MM.1S (cell line): ENCODE results near the gene STX8.

Experiments used
- DNase-seq: peaks from one replicate; pipeline ENCODE4 v3.0.0-alpha.2; 2015
- H2AFZ ChIP-seq: fragments of 300-600 bp; sonication (generic); 2 replicates; pipeline ENCODE4 v1.6.0; 2016; ENCODE audit warnings: antibody characterized with exemption, low read length
- H3F3A ChIP-seq: fragments of 300-600 bp; sonication (generic); 2 replicates; pipeline ENCODE4 v1.6.1; 2016; ENCODE audit warnings: mild to moderate bottlenecking, antibody characterized with exemption, low read length, moderate library complexity, mixed read lengths; ENCODE audit not compliant: insufficient read depth
- H3K27ac ChIP-seq: fragments of 300-600 bp; sonication (generic); 2 replicates; pipeline ENCODE4 v1.5.1; 2016; ENCODE audit warnings: mild to moderate bottlenecking, low read length
- H3K27me3 ChIP-seq: fragments of 300-600 bp; sonication (generic); replicated peaks from 2 replicates; pipeline ENCODE4 v1.6.0; 2016; ENCODE audit warnings: low read length; ENCODE audit not compliant: insufficient read depth
- H3K36me3 ChIP-seq: fragments of 300-600 bp; sonication (generic); replicated peaks from 2 replicates; pipeline ENCODE4 v1.6.1; 2016; ENCODE audit warnings: mild to moderate bottlenecking, low read length, mixed read lengths; ENCODE audit not compliant: insufficient read depth
- H3K4me1 ChIP-seq: fragments of 300-600 bp; sonication (generic); 2 replicates; pipeline ENCODE4 v1.6.1; 2016; ENCODE audit warnings: low read length, mixed read lengths
- H3K4me2 ChIP-seq: fragments of 300-600 bp; sonication (generic); 2 replicates; pipeline ENCODE4 v1.6.0; 2016; ENCODE audit warnings: low read depth, low read length
- H3K4me3 ChIP-seq: fragments of 300-600 bp; sonication (generic); 2 replicates; pipeline ENCODE4 v1.5.1; 2016; ENCODE audit warnings: low read length, mixed read lengths
- H3K79me2 ChIP-seq: fragments of 300-600 bp; sonication (generic); 2 replicates; pipeline ENCODE4 v1.6.1; 2016; ENCODE audit warnings: mixed run types, low read length, mixed read lengths
- H3K9ac ChIP-seq: fragments of 300-600 bp; sonication (generic); 2 replicates; pipeline ENCODE4 v1.6.1; 2016; ENCODE audit warnings: low read length, mixed read lengths
- H3K9me2 ChIP-seq: fragments of 300-600 bp; sonication (generic); replicated peaks from 2 replicates; pipeline ENCODE4 v1.6.1; 2016; ENCODE audit warnings: mild to moderate bottlenecking, low read length, mixed read lengths; ENCODE audit not compliant: insufficient read depth
- H3K9me3 ChIP-seq: fragments of 300-600 bp; sonication (generic); replicated peaks from 2 replicates; pipeline ENCODE4 v1.6.1; 2016; ENCODE audit warnings: mild to moderate bottlenecking, low read length, mixed read lengths; ENCODE audit not compliant: insufficient read depth
- H4K20me1 ChIP-seq: fragments of 300-600 bp; sonication (generic); 2 replicates; pipeline ENCODE4 v1.6.1; 2016; ENCODE audit warnings: mild to moderate bottlenecking, low read length, moderate library complexity, mixed read lengths; ENCODE audit not compliant: insufficient read depth
- CTCF ChIP-seq: fragments of 300-600 bp; sonication (generic); IDR thresholded peaks from 2 replicates; pipeline ENCODE4 v1.5.1; 2016; ENCODE audit warnings: antibody characterized with exemption, low read length, mixed read lengths
- EZH2 ChIP-seq: fragments of 300-600 bp; sonication (generic); optimal IDR thresholded peaks from 2 replicates; pipeline ENCODE3; 2017; ENCODE audit warnings: low read depth, mild to moderate bottlenecking, antibody characterized with exemption, low read length, mixed read lengths
- EZH2phosphoT487 ChIP-seq: fragments of 300-600 bp; sonication (generic); IDR thresholded peaks from 2 replicates; pipeline ENCODE4 v1.6.1; 2018; ENCODE audit warnings: antibody characterized with exemption, low read length

Gene STX8

DNA sequence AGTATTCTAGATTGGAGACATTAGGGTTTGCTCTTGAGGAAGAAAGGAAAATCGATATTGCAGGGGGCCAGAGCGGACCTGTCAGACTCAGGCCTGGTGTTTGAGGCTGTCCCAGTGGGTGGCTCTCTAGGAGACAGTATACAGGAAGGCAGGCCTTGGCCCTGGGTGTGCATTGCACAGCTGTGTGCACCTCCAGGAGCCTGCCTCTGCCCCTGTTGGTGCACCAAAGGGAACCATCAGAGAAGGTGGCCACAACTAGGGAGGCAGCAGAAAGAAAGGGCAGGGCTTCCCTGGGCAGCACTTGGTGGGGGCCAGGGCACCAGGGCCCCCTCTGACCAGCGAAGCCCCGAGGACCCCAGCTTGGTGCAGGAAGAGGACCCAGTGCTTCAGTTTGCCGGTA, 366.3 kb downstream of the STX8 start:
- Histone ChIP-seq H3K79me2 (no peaks in the 10 kb centered on the region), H3K9me3 (no peaks in the 10 kb centered on the region), H4K20me1 (no peaks in the 10 kb centered on the region), H3K27me3 (peaks cover 25% of the 10 kb centered on the region), H3K4me1 (no peaks in the 10 kb centered on the region), H3K27ac (no peak overlapping the region), H3K9ac (no peak overlapping the region), H3F3A (no peaks in the 10 kb centered on the region), H3K4me3 (no peak overlapping the region), H3K4me2 (no peak overlapping the region), H3K9me2 (no peaks in the 10 kb centered on the region), H3K36me3 (no peaks in the 10 kb centered on the region), H2AFZ (no peak overlapping the region)
- TF ChIP-seq CTCF (no peak), EZH2phosphoT487 (no peak)
- DNase-seq: no peak

DNA sequence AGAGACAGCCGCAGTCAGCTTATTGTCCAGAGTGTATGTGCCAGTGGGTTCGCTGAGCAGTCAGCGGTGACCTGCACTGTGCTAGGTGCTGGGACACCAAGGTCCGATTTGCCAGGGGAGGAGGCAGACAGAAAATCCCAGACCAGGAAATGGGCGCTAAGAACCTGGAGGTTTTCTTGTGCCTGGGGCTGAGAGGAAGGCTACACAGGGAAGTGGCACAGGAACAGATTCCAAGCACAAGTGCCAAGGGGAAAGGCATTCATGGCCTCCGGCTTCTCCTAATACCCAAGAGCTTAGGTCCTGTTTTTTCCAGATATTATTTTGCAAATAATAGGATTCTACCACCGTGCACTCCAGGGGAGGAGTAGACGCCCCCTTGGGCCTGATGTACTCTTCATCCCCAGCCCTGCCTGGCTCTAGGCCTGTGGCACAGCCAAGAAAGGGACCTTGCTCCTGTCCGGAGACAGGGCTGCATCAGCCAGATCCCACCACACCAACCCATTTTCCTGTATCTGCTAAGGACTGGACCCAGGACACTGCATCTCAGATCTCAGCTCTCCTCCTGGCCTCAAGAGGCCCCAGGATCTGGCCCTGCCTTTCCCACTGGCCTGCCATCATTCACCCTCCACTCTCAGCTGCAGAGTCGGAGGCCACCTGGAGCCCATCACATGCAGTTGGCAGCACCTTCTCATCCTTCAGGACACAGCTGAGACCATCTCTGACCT, 367.1 kb downstream of the STX8 start:
- Histone ChIP-seq H3F3A (no peaks in the 10 kb centered on the region), H3K36me3 (no peaks in the 10 kb centered on the region), H3K9ac (no peak overlapping the region), H3K9me3 (no peaks in the 10 kb centered on the region), H3K27ac (no peak overlapping the region), H3K27me3 (peaks cover 21% of the 10 kb centered on the region), H3K9me2 (no peaks in the 10 kb centered on the region), H3K4me1 (no peaks in the 10 kb centered on the region), H4K20me1 (no peaks in the 10 kb centered on the region), H3K4me3 (no peak overlapping the region), H3K4me2 (no peak overlapping the region), H2AFZ (no peak overlapping the region), H3K79me2 (no peaks in the 10 kb centered on the region)
- no peak for DNase-seq
- TF ChIP-seq CTCF (no peak), EZH2 (no peak), EZH2phosphoT487 (no peak)

DNA sequence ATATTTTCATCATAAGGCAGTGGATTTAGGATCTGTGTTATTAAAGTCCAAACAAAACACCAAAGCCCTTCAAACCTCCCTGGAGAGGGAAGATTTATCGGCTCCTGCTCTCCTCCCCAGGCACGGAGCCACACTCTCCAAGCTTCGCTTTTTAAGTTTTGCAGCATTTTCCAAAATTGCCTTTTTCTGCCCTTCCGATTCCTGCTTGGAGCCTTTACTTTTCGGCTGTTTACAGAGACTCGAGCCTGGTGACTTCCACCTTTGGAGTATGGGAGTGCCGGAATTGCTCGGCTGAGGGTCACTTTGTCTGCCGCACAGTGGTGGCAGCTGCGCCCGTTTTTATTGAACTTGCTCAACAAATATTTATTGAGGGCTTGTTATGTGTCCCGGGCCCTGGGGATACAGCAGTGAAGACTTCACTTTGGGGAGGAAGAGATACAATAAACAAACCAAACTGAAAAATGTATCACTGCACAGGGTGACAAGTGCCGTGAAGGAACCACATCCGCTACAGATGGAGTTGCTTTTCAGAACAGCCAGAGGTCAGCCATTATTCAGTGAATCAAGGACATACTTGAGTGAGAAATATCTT, 368.8 kb downstream of the STX8 start:
- no peak for DNase-seq
- Histone ChIP-seq H3F3A (no peaks in the 10 kb centered on the region), H3K4me1 (no peaks in the 10 kb centered on the region), H3K4me3 (no peak overlapping the region), H3K9ac (no peak overlapping the region), H3K9me2 (no peaks in the 10 kb centered on the region), H4K20me1 (no peaks in the 10 kb centered on the region), H3K79me2 (no peaks in the 10 kb centered on the region), H3K27me3 (peaks cover 24% of the 10 kb centered on the region), H3K36me3 (no peaks in the 10 kb centered on the region), H3K9me3 (no peaks in the 10 kb centered on the region), H3K27ac (no peak overlapping the region), H2AFZ (no peak overlapping the region), H3K4me2 (no peak overlapping the region)
- TF ChIP-seq EZH2phosphoT487: no peak
- no peak for TF ChIP-seq EZH2
- TF ChIP-seq CTCF: no peak
